Measurements from ENCODE around the gene MACO1. TPM values are rescaled to one million over a fixed set of nuclear protein-coding genes. Genes with fewer than 3 reads are reported as not detected.

MACO1 gene
- total RNA-seq, 4 donors from 2014 or later: 16.2 to 23.2 (median 19.5) TPM

- DNase-seq (ENCODE audit: extremely low spot score): no peak
- H3K4me1 ChIP-seq: no peaks in the 10 kb centered on the region
- no peaks in the 10 kb centered on the region for H3K27me3 ChIP-seq
- 83% methylated on average over 3 of the region's 3 CpGs for WGBS
- no peak overlapping the region for H3K4me3 ChIP-seq
- TF ChIP-seq EP300 (IDR thresholded peaks at IDR 0.05): no peak
- no peak for TF ChIP-seq POLR2A (IDR thresholded peaks at IDR 0.05; ENCODE audit: low read depth)
- TF ChIP-seq POLR2AphosphoS5 (IDR thresholded peaks at IDR 0.05): no peak
- no peak for TF ChIP-seq CTCF (IDR thresholded peaks at IDR 0.05)
- no peak overlapping the region for H3K27ac ChIP-seq (replicated peaks in 1 of 4)
- H3K36me3 ChIP-seq: no peaks in the 10 kb centered on the region
- H3K9me3 ChIP-seq: no peaks in the 10 kb centered on the region
- intact Hi-C loops (cut with DNase I): no loop called here
Observed at GRCh38 chr1:25532970-25533369, 102.3 kb downstream of the MACO1 start.

- intact Hi-C loops (cut with DNase I): no loop called here
- Histone ChIP-seq H3K27me3 (no peaks in the 10 kb centered on the region), H3K4me3 (no peak overlapping the region), H3K36me3 (no peaks in the 10 kb centered on the region), H3K9me3 (no peaks in the 10 kb centered on the region), H3K4me1 (no peaks in the 10 kb centered on the region), H3K27ac (replicated peaks in 1 of 4) (no peak overlapping the region)
- no peak for TF ChIP-seq POLR2AphosphoS5 (IDR thresholded peaks at IDR 0.05)
- TF ChIP-seq POLR2A (IDR thresholded peaks at IDR 0.05; ENCODE audit: low read depth): no peak
- TF ChIP-seq CTCF (IDR thresholded peaks at IDR 0.05): no peak
- TF ChIP-seq EP300 (IDR thresholded peaks at IDR 0.05): no peak
- DNase-seq (ENCODE audit: extremely low spot score): no peak
- WGBS: 72% methylated on average over 8 of the region's 9 CpGs
Observed at GRCh38 chr1:25533775-25534409, 103.2 kb downstream of the MACO1 start.

GRCh38 chr1:25534410-25534788, 103.7 kb downstream of the MACO1 start:
- H3K4me3 ChIP-seq: no peak overlapping the region
- no peak for DNase-seq (ENCODE audit: extremely low spot score)
- 86% methylated on average over 2 of the region's 4 CpGs for WGBS
- H3K9me3 ChIP-seq: no peaks in the 10 kb centered on the region
- H3K27ac ChIP-seq (replicated peaks in 1 of 4): no peak overlapping the region
- H3K27me3 ChIP-seq: no peaks in the 10 kb centered on the region
- intact Hi-C loops (cut with DNase I): no loop called here
- TF ChIP-seq CTCF (IDR thresholded peaks at IDR 0.05) (no peak), POLR2A (IDR thresholded peaks at IDR 0.05; ENCODE audit: low read depth) (no peak), EP300 (IDR thresholded peaks at IDR 0.05) (no peak), POLR2AphosphoS5 (IDR thresholded peaks at IDR 0.05) (no peak)
- H3K4me1 ChIP-seq: no peaks in the 10 kb centered on the region
- H3K36me3 ChIP-seq: no peaks in the 10 kb centered on the region

- intact Hi-C loops (cut with DNase I): no loop called here
- TF ChIP-seq CTCF (IDR thresholded peaks at IDR 0.05): no peak
- TF ChIP-seq POLR2A (IDR thresholded peaks at IDR 0.05; ENCODE audit: low read depth): no peak
- TF ChIP-seq POLR2AphosphoS5 (IDR thresholded peaks at IDR 0.05): no peak
- no peak for TF ChIP-seq EP300 (IDR thresholded peaks at IDR 0.05)
- H3K27me3 ChIP-seq: no peaks in the 10 kb centered on the region
- no peak for DNase-seq (ENCODE audit: extremely low spot score)
- 89% methylated on average over 3 of the region's 3 CpGs for WGBS
- no peaks in the 10 kb centered on the region for H3K9me3 ChIP-seq
- no peak overlapping the region for H3K4me3 ChIP-seq
- no peak overlapping the region for H3K27ac ChIP-seq (replicated peaks in 1 of 4)
- no peaks in the 10 kb centered on the region for H3K4me1 ChIP-seq
- H3K36me3 ChIP-seq: no peaks in the 10 kb centered on the region
Observed at GRCh38 chr1:25536124-25536523, 105.4 kb downstream of the MACO1 start.

All from esophagus muscularis mucosa (tissue), 4 donors.